Stimulated activated CD8-positive, alpha-beta memory T cell treated with anti-CD3 and anti-CD28 coated beads, Interleukin-15, amount 100 ng/mL, for 24 hours (primary cell): ENCODE results near the gene KLK14.

Experiments
- DNase-seq: peaks from one replicate; pipeline ENCODE4 v3.0.0-alpha.2; 2020; ENCODE audit warnings: low read depth

The KLK14 gene

GRCh38 chr19:51108066-51108804 is 25.5 kb upstream of the KLK14 start, which contains the start of gene CTU1:
Gene CTU1 (minus strand): TSS chr19:51108409. CDS start chr19:51104569, 3,840 bp downstream.
- DNase-seq = peak; percentile 93

- no peak for DNase-seq
Observed at GRCh38 chr19:51107406-51108065, 24.8 kb upstream of the KLK14 start.

DNA sequence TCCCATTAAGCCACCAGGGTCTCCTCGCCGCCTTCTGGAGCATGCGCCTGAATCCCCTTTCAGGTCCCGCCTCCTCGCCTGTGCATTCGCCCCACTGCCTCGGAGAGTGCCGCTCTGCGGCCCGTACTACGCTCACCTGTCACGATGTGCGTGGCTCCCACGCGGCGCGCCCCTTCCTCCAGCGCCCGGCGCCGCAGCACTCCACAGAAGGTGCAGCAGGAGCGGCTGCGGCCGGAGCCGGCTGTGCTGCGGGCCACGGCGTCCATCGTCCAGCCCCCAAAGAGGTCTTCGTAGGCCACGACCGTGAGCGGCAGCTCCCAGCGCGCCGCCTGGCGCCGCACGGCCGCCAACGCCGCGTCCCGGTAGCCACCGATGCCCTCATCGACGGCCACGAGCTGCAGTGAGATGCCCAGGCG is 21.2 kb upstream of the KLK14 start:
- no peak for DNase-seq

DNA sequence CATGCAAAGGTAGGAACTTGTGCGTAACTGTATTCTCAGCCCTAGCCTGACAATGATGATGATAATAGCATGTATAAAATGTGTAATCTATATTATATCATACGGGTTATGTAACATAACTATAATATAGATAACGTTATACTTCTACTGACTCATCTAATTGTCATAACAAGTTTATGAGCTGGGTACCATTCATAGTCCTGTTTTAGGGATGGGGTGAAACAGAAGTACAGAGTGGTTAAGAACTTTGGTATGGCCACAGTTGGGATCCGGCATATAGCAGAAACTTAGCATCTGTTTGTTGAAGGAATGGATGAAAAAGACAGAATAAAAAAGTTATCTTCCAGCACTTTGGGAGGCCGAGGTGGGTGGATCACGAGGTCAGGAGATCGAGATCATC is 20.3 kb upstream of the KLK14 start:
- no peak for DNase-seq

DNA sequence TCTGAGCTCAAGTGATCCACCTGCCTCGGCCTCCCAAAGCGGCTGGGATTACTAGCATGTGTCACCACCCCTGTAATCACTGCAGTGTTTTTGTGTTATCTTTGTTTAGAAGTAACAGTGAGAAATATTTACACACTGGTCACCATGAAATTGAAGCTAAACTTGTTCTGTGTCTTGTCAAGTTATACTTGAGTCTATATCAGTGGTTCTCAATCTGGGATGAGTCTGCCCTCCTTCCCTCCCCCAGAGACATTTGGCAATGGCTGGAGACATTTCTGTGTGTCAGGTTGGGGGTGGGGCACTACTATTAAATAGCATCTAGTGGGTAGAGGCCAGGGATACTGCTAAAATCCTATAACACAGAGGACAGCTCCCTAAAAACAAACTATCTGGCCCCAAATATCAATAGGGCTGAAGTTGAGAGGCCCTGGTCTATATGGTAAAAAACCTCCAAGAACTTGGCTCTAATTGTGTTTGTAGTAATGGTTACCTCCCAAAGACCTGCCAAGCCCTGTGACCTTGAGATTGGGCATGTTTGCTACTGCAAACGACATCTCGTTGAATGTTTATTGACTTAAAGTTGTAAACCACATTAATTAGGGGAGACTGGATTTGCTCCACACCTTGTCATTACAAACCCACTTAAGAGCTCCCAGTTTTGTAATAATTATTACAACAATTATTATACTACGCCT is 18.6 kb upstream of the KLK14 start:
- no peak for DNase-seq

DNA sequence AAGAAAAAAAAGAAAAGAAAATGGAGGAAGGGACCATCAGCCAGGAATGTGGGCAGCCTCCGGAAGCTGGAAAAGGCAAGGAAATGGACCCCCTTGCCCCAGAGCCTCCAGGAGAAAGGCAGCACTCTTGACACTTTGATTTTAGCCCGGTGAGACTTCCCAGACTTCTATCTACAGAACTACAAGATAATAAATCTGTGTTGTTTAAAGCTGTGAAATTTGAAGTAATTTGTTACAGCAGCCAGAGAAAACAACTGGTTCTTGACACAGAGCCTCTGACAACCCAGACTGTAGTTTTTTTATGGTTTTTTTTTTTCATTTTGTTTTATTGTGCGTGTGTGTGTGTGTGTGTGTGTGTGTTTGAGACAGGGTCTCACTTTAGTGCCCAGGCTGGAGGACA is 17.9 kb upstream of the KLK14 start:
- no peak for DNase-seq

DNA sequence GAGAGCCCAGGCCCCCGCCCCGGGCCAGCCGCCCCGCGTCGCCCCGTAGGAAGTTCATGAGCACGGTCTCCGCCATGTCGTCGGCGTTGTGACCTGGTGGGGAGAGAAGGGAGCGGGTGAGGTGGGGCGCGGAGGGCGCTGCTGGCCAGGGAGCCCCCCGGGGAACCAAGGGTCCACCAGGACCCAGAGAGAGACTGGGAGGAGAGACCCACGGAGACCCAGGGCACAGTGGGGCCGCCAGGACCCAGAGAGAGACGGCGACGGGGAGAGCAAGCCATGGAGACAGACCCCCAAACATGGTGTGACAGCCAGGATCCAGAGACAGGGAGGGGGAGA is 16.3 kb upstream of the KLK14 start:
- DNase-seq = no peak

- no peak for DNase-seq
Observed at GRCh38 chr19:51098365-51099046, 15.8 kb upstream of the KLK14 start.

DNA sequence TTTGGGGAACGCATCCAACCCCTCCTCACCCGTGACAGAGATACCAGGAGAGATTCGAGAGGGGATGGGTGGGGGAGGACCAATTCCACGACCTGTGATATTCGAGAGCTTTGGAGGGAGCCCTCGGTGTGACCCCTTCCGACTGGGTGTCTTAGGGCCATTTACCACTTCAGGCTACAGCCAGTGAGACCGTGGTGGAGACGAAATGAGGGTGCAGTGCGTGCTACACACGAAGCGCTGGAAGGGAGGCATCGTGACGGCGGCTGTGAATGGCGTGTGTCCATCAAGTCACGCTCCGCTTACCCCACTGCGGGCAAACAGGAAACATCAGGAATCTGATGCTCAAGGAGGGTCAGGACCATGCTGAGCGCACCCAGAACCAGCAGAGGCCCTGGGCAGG is 15.1 kb upstream of the KLK14 start:
- no peak for DNase-seq

DNA sequence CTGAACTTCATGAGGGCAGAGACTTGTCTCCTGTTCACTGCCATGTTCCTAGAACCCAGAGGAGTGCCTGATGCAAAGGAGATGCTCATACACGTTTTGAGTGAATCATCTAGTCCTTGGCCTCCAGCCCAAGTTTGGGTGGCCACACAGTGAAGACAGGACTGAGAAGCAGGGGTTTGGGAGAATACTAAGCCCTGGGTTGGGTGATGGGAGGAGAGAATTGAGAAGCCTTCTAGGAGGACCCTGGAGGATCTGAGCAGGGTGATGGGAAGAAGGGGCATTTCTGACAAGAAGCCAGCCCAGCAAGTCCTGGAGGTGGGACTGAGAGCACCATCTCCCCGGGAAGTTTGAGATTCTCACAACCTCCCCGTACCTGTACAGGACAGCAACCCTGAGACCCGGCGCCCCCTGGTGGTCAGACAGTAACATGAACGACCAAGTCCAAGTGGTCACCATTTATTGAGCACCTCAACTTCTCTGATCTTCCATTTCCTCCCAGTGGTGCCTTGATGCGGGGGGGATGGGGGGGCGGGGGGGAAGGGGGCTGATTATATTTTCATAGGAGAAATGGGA is 14.6 kb upstream of the KLK14 start:
- DNase-seq = peak; percentile 51

GRCh38 chr19:51096473-51097165 is 13.9 kb upstream of the KLK14 start:
- DNase-seq = no peak

GRCh38 chr19:51094696-51095279 is 12.1 kb upstream of the KLK14 start:
- DNase-seq = peak; percentile 21

DNA sequence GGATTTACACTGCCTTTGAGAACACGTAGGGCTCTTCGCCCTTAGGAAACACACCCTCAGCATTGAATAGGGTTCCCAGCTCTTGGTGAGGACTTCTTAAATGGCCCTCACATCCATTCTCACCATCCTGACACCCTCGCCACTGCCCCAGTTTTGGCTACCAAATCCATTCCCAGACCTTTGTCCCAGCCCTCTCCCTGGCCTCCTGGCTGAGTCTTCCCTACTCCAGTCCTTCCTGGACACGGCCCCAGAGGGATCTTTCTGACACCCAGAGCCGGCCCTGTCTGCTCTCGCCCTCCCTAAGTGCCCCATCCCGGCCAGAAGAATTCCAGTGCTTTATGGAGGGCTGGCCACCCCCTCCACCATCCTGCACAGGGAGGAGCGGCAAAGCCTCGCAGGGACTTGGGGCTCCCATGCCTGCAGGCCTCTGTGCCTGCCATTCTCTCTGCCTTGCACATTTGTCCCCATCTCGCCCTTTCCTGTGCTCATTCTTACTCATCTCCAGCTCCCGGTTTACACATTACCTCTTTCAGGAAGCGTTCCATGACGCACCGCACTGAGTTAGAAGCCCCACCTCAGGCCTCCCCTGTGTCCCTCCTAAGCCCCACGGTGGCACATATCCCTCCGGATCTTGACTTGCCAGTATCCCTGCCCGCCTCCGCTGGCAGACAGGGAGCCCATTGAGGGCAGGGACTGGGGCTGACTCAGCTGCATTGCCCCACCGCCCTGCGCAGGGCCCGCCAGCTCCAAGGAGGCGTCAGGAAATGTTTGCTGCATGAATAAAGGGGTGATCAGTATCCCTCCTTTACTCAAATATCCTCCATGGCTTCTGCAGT is 11.0 kb upstream of the KLK14 start:
- no peak for DNase-seq

DNA sequence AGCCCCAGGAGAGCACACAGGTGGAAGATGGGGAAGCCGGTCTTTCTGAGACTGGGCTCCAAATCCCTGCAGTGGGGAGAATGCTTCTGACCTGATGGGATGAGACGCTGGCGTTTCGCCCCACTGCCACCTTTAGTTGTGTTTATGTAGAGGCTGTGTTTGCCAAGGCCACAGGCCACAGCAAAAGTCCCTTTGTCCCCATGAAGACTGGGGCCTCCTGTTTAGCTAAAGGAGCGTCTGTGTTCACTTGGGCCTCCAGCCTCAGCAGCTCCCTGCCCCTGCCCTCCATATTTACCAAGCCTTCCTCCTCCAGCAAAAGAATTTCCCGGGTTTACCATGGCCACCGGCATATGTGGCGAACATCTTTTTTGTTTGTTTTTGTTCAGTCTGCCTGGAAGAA is 10.4 kb upstream of the KLK14 start:
- DNase-seq = no peak

- DNase-seq = no peak
Observed at GRCh38 chr19:51091895-51092873, 9.5 kb upstream of the KLK14 start.

GRCh38 chr19:51091126-51091525 is 8.4 kb upstream of the KLK14 start:
- DNase-seq = no peak

DNA sequence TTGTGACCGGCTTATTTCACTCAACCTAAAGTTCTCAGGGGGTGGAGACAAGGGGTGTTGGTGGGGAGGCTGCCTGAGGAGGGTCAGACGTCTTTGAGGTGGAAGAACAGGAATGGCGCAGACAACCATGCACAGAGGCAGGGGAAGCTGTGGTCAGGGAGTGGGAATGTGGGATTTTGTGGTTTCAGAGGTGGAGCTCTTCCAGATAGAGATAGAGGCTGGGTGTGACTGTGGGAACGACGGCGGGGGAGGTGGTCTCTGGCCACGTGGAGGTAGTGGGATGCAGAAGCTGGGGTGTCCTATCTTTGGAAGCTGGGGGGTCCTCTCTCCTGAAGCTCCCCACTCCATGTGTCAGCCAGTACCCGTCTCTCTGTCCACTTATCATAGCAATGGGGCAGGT is 7.8 kb upstream of the KLK14 start:
- no peak for DNase-seq

GRCh38 chr19:51089786-51090185 is 7.1 kb upstream of the KLK14 start:
- DNase-seq = no peak

DNA sequence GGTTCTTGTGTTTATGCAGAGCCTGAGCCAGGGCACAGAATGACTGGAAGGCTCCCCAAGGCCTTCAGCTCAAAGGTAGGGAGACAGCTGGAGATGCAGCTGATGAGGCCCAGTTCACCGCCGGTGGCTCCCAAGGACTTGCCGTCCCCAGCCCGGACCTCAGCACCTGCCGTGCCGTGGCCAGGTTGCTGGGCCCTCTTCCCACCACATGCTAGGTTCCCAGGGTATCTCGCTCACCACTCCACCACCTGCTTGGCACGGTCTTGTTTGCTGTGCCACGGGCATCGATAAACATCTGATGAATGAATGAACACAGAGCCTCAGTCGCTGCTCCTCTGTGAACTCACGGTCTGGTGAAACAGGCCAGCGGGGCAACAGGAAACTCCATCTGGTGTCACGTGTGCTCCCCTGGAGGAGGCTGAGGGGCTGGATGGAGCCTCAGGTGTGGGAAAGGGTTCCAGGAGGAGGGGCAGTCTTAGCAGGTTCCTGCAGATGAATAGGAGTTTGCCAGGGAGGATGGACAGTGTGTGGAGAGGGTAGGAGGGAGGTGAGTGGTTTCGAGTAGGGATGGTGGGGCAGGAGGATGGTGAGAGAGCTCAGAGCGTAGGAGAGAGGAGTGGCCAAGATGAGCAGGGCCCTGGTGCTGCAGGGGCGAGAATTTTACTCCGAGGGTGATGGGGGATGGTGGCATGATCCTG is 3.6 kb upstream of the KLK14 start:
- no peak for DNase-seq
